Stomach smooth muscle (tissue), 2 donors: ENCODE results near the gene SLC34A3.
"Not testable (repeated sequence)": the region's sequence is repeated elsewhere in the genome, so short reads cannot be mapped to it uniquely, and the experiment has no call there.

Experiments used
- H3K27ac ChIP-seq: one replicate; pipeline ENCODE4 v1.7.0; 2013; ENCODE audit warnings: mild to moderate bottlenecking, low read length, inconsistent platforms
- H3K27me3 ChIP-seq, 2 donors: one replicate each; pipeline ENCODE4 v1.7.0; 2013; ENCODE audit warnings: low read length in 2 of 2; ENCODE audit not compliant: insufficient read depth in 2 of 2, control insufficient read depth in 1 of 2
- H3K36me3 ChIP-seq, 2 donors: one replicate each; pipeline ENCODE4 v1.7.0; 2013; ENCODE audit warnings: low read length in 2 of 2; ENCODE audit not compliant: control insufficient read depth in 2 of 2, insufficient read depth in 2 of 2
- H3K4me1 ChIP-seq: one replicate; pipeline ENCODE4 v1.7.0; 2013; ENCODE audit warnings: low read length; ENCODE audit not compliant: control insufficient read depth, insufficient read depth
- H3K4me3 ChIP-seq, 2 donors: one replicate each; pipeline ENCODE4 v1.7.0; 2013; ENCODE audit warnings: low read length in 2 of 2
- H3K9ac ChIP-seq, 2 donors: one replicate each; pipeline ENCODE4 v1.7.0; 2013; ENCODE audit warnings: low read length in 2 of 2, mild to moderate bottlenecking in 1 of 2
- H3K9me3 ChIP-seq, 2 donors: one replicate each; pipeline ENCODE4 v1.7.0; 2013; ENCODE audit warnings: low read length in 2 of 2; ENCODE audit not compliant: control insufficient read depth in 2 of 2
- donor health status: healthy.
- donor health status: Pancreatic carcinoma.

The SLC34A3 gene

DNA sequence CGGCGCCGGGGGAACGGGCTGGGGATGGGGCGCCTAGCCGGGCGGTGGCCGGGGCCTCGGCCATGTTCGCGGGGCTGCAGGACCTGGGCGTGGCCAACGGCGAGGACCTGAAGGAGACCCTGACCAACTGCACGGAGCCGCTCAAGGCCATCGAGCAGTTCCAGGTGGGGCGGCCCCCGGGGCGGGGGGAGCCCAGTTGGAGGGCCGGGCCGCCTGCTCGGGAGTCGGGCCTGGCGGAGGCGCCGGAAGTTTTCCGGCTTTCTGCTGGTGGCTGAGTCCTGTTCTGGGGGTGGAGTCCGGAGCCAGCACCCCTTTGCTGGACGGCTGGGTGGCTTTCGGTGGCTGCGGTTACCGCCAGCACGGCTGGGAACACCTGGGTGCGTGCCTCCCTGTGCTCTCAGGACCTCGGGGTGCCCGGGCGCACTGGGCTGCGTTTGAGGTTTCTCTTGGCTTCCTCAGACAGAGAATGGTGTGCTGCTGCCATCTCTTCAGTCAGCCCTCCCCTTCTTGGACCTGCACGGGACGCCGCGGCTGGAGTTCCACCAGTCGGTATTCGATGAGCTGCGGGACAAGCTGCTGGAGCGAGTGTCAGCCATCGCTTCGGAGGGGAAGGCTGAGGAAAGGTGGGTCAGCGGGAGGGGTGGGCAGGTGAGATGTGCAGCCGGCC is 24.9 kb downstream of the SLC34A3 start:
- H3K4me3 ChIP-seq = peak overlapping the region; percentile 91 to 93
- H3K27me3 ChIP-seq = peaks cover 0 to 2% of the 10 kb centered on the region in 2 donors
- peak overlapping the region; percentile 18 for H3K27ac ChIP-seq
- H3K36me3 ChIP-seq = peaks cover 3 to 10% of the 10 kb centered on the region in 2 donors
- H3K9me3 ChIP-seq = no peaks in the 10 kb centered on the region
- peak overlapping the region; percentile 68 to 69 for H3K9ac ChIP-seq
- H3K4me1 ChIP-seq = peaks cover 27% of the 10 kb centered on the region

DNA sequence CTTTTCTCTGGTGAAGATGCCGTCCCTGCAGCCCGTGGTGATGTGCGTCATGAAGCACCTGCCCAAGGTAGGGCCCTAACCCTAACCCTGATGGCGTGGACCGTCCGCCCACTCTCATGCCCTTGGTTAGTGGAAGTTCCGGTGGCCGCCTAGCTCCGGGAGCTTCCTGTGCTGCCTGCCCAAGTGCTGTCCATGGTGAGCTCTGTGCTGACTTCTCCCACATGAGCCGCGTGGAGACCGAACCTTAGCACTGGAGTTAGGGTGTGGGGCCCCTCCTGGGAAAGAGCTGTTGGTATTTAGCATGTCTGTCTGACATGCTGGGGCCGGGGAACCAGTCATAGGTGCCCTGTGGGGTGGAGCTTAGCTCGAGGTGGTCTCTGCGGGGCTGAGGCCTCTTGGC is 25.7 kb downstream of the SLC34A3 start:
- Histone ChIP-seq H3K4me3 (peak overlapping the region; percentile 91 to 93), H3K27ac (no peak overlapping the region), H3K4me1 (peaks cover 27% of the 10 kb centered on the region), H3K27me3 (no peaks in the 10 kb centered on the region), H3K36me3 (peaks cover 3 to 10% of the 10 kb centered on the region in 2 donors), H3K9me3 (no peaks in the 10 kb centered on the region), H3K9ac (peak overlapping the region in 1 of 2 donors; percentile 68)

DNA sequence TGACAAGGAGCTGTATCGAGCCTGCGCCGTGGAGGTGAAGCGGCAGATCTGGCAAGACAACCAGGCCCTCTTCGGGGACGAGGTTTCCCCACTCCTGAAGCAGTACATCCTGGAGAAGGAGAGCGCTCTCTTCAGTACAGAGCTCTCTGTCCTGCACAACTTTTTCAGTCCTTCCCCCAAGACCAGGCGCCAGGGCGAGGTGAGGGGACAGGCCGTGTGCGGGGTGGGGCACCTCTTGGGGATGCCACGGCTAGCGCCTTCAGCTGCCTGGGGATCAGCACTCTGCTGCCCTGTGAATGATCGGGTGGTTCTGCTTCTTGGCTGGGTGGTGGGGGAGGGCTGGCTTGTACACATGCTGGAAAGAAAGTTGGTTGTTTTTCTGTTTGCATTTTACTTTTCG is 26.2 kb downstream of the SLC34A3 start:
- Histone ChIP-seq H3K9me3 (no peaks in the 10 kb centered on the region), H3K4me1 (peaks cover 27% of the 10 kb centered on the region), H3K9ac (no peak overlapping the region), H3K27ac (no peak overlapping the region), H3K27me3 (no peaks in the 10 kb centered on the region), H3K4me3 (no peak overlapping the region), H3K36me3 (peaks cover 3 to 10% of the 10 kb centered on the region in 2 donors)

DNA sequence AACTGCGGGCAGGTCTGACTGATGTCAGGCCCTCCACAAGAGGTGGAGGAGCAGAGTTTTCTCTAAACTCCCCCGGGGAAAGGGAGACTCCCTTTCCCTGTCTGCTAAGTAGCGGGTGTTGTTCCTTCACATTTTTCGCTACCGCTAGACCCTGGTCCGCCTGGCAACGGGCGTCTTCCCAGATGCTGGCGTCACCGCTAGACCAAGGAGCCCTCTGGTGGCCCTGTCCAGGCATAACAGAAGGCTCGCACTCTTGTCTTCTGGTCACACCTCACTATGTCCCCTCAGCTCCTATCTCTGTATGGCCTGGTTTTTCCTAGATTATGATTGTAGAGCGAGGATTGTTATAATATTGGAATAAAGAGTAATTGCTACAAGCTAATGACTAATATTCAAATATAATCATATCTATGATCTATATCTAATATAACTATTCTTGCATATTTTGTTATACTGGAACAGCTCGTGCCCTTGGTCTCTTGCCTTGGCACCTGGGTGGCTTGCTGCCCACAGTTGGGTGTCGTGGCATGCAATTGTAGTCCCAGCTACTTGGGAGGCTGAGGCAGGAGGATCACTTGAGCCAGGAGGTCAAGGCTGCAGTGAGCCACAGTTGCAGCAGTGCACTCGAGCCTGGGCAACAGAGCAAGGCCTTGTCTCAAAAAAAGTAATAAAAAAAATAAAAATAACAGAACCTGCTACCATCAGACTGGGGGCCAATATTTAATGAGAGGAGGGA is 31.6 kb downstream of the SLC34A3 start:
- not testable (repeated sequence) for H3K27ac ChIP-seq, H3K9me3 ChIP-seq, H3K4me1 ChIP-seq, H3K27me3 ChIP-seq, H3K4me3 ChIP-seq, H3K9ac ChIP-seq
- H3K36me3 ChIP-seq = peaks cover 24 to 30% of the 10 kb centered on the region in 2 donors

DNA sequence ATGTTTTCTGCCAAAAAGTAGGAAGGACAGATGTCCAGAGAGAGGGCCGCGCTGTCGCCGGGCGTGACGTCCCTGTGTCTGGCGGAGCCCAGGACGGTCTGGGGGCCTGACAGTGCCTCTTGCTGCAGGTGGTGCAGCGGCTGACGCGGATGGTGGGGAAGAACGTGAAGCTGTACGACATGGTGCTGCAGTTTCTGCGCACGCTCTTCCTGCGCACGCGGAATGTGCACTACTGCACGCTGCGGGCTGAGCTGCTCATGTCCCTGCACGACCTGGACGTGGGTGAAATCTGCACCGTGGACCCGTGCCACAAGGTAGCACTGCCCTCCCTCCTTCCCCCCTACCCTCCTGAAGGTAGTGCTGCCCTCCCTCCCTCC is 32.2 kb downstream of the SLC34A3 start:
- Histone ChIP-seq H3K36me3 (peaks cover 24 to 32% of the 10 kb centered on the region in 2 donors), H3K9ac (no peak overlapping the region), H3K4me3 (no peak overlapping the region)

DNA sequence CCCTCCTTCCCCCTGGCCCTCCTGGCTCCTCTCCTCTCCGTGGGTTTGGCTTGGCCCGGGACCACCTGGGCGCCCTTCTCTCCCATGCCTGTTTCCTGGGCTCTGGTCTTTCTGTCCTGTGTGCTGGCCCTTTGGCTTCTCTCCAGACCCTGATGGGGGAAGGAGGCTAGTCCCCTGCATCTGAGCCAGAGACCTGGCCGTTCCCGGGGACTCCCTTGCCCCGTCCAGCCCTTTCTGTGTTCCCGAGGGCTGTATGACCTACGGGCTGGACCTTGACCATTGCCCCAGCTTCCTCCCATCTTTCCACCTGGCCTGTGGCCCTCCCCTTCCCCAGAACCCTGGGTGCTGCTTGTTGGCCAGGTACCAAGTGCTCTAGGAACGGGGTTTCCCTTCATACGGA is 32.8 kb downstream of the SLC34A3 start:
- Histone ChIP-seq H3K36me3 (peaks cover 24 to 32% of the 10 kb centered on the region in 2 donors), H3K4me1 (peaks cover 2% of the 10 kb centered on the region)

More for the DNA sequence above, 32.2 kb downstream of the SLC34A3 start:
- no peaks in the 10 kb centered on the region for H3K9me3 ChIP-seq
- H3K27ac ChIP-seq = no peak overlapping the region
- H3K4me1 ChIP-seq = no peaks in the 10 kb centered on the region
- no peaks in the 10 kb centered on the region for H3K27me3 ChIP-seq

DNA sequence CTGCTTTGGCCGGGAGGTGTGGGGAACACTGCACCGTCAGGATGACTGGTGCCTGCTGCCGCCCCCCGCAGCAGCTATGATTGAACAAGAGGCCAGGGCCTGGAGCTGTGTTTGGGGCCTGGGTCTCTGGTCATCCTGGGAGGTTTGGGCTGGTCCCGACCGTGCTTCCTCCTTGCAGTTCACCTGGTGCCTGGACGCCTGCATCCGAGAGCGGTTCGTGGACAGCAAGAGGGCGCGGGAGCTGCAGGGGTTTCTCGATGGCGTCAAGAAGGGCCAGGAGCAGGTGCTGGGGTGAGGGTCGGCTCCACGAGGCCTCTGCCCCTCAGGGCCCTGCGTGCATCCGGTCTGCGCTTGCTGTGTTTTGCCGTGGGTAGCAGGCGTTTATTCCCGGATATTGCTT is 33.4 kb downstream of the SLC34A3 start:
- H3K4me3 ChIP-seq = no peak overlapping the region
- H3K9ac ChIP-seq = no peak overlapping the region
- no peaks in the 10 kb centered on the region for H3K27me3 ChIP-seq
- H3K9me3 ChIP-seq = no peaks in the 10 kb centered on the region
- peaks cover 23 to 33% of the 10 kb centered on the region in 2 donors for H3K36me3 ChIP-seq
- no peak overlapping the region for H3K27ac ChIP-seq
- peaks cover 8% of the 10 kb centered on the region for H3K4me1 ChIP-seq

More for the DNA sequence above, 32.8 kb downstream of the SLC34A3 start:
- Histone ChIP-seq H3K27ac (no peak overlapping the region), H3K9ac (no peak overlapping the region), H3K27me3 (no peaks in the 10 kb centered on the region), H3K4me3 (no peak overlapping the region), H3K9me3 (no peaks in the 10 kb centered on the region)

DNA sequence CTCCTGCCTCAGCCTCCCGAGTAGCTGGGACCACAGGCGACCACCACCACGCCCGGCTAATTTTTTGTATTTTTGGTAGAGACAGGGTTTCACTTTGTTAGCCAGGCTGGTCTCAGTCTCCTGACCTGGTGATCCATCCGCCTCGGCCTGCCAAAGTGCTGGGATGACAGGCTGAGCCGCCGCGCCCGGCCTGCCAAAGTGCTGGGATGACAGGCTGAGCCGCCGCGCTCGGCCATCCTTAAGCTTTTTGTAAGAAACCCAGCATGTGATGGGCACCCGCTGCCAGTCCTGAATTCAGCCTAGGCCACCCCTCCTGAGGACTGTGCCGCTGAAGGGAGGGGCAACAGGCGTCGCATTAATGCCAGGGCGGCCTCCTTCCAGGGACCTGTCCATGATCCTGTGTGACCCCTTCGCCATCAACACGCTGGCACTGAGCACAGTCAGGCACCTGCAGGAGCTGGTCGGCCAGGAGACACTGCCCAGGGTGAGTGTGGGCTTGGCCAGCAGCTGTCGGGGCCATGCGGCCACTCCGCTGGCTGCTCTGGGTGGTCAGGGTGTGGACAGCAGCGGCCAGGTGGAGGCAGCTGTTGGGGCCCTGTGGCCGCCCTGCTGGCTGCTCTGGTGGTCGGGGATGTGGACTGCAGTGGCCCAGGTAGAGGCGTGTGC is 34.9 kb downstream of the SLC34A3 start:
- Histone ChIP-seq H3K27me3 (no peaks in the 10 kb centered on the region), H3K9ac (no peak overlapping the region), H3K4me1 (peaks cover 13% of the 10 kb centered on the region), H3K4me3 (no peak overlapping the region), H3K36me3 (peaks cover 27 to 32% of the 10 kb centered on the region in 2 donors), H3K27ac (no peak overlapping the region), H3K9me3 (no peaks in the 10 kb centered on the region)

DNA sequence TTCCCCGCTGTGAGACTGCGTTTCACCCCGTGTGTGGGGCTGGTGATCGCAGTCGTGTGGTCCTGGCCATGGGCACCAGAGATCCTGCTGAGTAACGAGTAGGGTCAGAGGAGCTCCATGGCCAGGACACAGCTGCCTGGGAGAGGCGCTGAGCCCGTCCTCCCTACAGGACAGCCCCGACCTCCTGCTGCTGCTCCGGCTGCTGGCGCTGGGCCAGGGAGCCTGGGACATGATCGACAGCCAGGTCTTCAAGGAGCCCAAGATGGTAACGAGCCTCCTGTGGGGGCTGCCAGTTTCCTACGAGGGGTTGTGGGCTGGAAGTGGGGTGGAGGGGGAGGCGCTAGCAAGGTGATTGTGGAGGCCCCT is 35.4 kb downstream of the SLC34A3 start:
- H3K36me3 ChIP-seq = peaks cover 27 to 37% of the 10 kb centered on the region in 2 donors
- no peak overlapping the region for H3K9ac ChIP-seq
- H3K27me3 ChIP-seq = no peaks in the 10 kb centered on the region
- no peaks in the 10 kb centered on the region for H3K9me3 ChIP-seq
- H3K4me3 ChIP-seq = no peak overlapping the region
- H3K4me1 ChIP-seq = peaks cover 13% of the 10 kb centered on the region
- H3K27ac ChIP-seq = no peak overlapping the region

DNA sequence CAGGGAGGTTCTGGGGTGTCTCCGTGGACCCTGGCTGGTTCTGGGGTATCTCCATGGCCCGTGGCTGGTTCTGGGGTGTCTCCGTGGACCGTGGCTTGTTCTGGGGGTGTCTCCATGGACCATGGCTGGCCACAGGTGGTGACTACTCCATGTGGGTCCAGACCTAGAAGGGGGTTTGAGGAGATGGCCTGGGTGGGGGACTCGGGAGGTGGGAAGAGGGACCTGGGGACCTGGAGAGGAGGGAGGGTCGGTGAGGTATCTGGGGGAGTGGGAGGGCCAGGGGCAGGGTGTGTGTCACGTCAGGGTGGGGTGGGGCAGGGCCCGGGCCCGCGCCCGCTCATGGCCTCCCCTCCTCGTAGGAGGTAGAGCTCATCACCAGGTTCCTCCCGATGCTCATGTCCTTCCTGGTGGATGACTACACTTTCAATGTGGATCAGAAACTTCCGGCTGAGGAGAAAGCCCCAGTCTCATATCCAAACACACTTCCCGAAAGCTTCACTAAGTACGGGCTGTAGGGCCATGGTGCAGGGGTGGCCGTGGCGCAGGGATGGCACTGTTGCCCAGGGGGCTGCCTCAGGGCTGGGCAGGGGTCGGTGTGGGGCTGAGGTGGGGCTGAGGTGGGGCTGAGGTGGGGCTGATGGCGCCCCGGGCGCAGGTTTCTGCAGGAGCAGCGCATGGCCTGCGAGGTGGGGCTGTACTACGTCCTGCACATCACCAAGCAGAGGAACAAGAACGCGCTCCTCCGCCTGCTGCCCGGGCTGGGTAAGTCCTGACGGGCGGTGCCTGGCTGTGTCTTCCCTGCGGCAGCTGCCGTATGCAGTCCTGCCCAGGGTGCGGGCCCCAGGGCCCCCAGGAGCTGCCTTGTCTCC is 36.1 kb downstream of the SLC34A3 start:
- H3K27ac ChIP-seq = no peak overlapping the region
- H3K9ac ChIP-seq = no peak overlapping the region
- peaks cover 28 to 38% of the 10 kb centered on the region in 2 donors for H3K36me3 ChIP-seq
- no peaks in the 10 kb centered on the region for H3K9me3 ChIP-seq
- H3K27me3 ChIP-seq = no peaks in the 10 kb centered on the region
- peaks cover 13% of the 10 kb centered on the region for H3K4me1 ChIP-seq
- no peak overlapping the region for H3K4me3 ChIP-seq
